CD4-positive, alpha-beta T cell treated with Interleukin-17A for 1 hour (primary cell): Measurements from ENCODE around the gene SMARCC1.

ENCODE experiments used
- DNase-seq: peaks from one replicate; pipeline ENCODE4 v3.0.0-alpha.2; 2020

SMARCC1 gene

DNA sequence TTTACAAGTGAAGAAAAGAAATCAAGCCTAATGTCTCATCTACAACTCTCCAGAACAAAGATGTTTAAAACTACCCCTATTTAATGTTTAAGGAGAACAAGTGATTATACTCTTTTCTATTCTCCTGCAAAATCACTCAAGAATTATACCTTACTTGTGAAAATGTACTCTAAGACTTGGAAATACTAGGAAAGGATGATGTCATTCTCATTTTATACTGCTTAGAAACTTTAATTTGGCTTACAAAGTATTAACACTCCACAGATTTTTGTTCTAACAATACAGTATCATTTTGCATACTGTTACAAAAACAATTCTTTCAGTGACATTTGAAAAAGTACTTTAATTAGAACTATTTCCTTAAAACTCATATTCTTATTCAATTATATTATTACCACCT lies 89.5 kb downstream of the SMARCC1 start:
- no peak for DNase-seq

DNA sequence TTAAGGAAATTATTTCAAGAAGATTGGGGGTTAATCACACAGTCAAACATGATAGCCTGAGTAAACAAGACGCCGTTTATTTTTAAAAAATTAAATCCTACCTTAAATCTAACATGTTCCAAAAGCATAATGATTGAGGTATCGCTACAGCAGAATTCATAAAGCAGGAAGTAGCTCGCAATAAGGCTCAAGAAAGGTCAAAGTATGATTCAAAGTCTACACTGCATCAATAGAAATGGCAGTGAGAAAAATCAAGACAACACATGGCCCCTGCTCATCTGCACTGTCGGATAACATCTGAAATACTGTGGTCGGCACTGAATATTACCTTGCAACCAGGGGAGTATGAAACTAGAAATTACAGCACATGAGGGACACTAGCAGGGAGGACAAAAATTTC lies 93.2 kb downstream of the SMARCC1 start:
- no peak for DNase-seq

DNA sequence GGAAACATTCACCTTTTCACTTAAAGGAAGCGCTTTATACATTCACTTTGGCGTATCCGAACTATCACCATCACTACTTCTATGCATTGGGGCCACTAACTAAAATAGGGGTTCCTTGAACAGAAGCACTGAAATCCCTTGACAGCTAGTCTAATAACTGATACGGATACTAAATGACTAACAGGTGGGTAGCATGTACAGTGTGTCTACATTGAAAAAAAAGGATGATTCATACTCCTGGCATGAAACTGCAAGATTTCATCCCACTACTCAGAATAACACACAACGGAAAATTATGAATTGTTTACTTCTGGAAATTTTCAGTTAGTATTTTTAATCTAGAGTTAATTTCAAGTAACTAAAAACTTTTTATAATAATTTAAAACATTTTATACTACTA lies 96.7 kb downstream of the SMARCC1 start:
- DNase-seq, result no peak

DNA sequence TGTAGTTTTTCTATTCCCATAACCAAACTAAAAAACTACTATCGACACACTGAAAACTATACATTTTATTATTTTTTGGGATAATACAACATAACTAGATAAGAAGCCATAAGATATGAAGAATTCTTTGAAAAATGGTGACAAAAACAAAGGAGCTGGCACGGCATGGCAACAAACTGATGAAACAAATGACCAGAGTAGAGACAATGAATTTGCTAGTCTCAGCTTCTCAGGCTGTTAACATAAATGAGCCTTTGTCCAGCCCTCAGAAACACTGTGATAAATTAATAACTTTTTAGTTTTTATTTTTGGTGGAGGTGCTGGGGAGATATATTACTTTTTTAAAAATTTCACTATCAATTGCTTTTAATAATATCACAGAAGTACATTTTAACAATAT lies 100.7 kb downstream of the SMARCC1 start:
- no peak for DNase-seq

DNA sequence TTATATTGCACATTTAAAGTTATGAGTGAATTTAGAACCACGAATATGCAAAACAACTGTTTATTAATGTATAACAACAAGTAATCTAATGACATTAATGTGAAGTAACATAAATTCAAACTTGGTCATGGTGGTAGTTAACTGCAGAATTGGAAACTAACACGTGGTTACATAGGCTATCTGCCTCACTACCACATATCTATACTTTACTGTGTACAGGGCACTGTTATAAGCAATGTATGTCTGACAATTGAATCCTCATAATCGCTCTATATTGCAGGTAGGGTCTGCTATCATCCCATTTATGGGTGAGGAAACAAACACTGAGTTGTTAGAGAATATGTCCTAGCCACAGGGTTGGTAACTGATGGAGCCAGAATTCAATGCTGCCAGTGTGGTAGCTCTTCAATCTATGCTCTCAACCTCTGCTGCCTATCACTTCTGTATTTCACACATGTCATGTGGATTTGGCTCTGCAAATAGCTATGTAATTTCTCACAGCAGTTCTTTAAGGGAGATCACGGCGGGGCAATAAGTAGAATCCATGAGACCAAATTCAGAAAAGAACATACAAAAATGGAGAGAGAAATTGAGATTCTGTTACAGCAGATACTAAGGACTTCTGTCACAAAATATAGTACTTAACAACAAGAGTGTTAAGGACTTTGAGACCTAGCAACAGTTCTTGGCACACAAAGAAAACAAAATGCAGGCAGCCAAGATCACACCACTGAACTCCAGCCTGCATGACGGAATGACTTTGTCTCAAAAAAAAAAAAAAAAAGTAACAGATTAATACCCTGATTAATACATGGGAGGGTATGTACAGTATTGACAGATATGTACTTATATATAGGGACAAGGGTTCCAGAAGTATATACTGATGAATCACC lies 103.0 kb downstream of the SMARCC1 start:
- DNase-seq, result no peak

DNA sequence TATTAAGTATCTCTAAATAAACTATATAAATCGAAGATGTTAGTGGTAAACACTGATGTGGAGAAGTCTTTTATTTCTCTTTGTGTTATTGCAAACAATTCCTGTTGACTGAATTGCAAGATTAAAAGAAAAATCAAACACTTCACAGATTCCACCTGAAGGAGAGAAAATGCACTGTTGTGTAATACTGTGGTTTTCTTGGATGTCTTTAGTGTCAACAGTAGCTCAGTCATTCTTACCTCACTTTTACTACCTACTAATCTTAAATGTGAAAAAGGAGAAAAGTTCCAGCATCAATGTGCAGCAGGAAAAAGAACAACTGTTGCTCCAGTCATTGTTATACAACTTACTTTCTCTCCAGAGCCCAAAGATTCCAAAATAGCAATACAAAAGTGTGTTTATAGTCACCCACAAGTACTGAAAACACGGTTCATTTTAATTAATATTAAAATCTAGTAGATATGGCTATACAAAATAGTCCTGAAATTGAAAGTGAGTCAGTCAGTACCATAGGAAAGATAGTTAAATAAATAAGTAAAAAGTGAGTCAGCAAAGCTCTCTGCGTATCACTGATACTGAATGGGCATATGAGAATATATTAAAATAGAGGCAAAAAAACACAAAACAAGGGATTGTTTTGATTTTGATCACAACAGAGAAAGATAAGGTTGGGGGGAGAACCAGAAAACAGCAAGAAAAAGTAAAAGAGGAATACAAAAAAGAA lies 112.5 kb downstream of the SMARCC1 start:
- no peak for DNase-seq

DNA sequence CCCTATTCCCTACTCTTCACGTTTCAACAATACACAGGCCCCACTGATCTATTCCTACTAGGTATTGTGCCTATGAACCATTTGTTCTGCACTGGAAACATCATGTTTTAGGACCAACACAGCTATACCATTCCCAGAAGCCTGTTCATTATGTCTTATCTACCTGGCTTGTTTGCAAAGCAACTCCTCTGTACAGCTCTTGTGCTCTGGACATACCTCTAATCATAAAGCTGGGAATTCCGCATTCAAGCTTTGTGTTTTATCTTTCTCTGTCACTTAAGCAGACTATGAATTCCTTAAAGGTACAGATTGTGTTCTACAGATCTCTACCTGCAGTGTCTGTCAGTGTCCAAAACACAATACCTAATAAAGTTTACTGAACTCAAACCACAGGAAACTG lies 115.6 kb downstream of the SMARCC1 start:
- DNase-seq, result no peak

DNA sequence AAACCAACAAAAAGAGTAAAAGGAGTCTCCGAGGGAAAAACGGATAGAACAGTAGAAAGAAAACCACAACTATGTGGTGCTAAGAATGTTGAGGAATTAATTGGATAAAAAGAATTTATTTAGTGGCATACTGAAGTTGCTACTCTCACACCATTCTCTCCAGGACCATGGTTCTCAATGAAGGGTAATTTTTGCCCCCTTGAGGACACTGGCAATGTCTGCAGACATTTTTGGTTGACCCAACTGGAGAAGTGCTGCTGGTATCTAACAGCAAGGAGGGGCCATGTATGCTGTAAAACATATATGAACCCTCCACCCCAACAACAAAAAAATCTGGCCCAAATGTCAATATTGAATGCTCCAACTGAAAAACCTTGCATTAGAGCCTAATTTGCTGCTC lies 117.2 kb downstream of the SMARCC1 start:
- DNase-seq, result no peak

DNA sequence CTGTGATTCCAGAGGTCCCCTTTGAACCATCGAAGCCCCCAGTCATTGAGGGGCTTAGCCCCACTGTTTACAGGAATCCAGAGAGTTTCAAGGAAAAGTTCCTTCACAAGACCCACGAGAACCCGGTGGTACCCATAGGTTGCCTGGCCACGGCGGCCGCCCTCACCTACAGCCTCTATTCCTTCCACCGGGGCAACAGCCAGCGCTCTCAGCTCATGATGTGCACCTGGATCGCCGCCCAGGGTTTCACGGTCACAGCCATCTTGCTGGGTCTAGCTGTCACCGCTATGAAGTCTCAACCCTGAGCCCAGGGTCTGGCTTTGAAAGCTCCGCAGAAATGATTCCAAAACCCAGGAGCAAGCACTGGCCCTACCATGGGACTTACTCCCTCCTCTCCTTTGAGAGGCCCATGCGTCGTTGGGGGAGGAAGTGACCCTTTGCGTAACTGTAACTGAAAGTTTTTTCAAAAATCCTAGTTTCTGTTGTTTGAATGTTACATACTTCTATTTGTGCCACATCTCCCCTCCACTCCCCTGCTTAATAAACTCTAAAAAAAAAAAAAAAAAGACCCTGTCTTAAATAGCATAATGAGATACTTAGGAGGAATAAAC lies 118.0 kb downstream of the SMARCC1 start:
- no peak for DNase-seq

DNA sequence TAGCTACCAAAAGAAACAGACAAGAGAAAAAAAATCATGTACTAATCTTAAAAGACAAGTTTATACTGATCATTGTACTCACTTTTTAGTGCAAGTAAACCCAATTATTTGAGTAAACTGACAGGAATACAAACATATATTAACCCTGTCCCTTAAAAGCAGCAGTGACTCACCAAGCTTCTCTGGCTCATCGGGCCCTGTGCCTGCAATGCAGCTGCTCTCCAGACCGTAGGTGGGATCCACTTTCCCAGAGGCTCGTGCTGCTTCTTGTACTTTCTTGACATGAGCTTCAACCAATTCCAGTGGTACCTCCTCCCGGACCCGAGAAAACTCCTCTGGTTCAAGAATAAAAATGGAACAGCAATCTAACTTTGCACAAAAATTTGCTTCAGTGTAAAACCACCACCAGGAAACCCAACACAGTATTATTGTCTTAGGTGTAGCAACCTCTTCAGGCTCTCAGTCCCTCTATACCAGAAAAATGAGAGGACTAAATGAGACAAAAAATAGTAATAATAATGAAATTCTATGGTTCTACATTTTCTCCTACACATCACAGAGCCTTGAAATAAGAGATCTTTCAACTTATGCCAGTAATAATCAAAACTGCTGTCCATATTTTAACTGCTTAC lies 120.5 kb downstream of the SMARCC1 start:
- DNase-seq, result no peak

DNA sequence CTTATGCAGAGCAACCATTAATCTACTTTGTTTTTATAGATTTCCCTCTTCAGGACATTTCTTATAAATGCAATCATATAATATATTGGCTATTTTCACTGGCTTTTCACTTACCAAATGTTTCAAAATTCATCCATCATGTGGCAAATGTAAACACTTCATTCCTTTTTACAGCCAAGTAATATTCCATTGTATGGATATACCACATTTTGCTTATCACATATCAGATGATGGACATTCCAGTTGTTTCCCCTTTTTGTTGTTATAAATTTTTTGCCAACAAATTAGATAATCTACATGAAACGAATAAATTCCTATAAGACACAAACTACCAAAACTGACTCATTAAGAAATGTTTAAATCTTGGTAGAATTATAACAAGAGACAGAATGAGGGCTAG lies 123.2 kb downstream of the SMARCC1 start:
- DNase-seq, result no peak

DNA sequence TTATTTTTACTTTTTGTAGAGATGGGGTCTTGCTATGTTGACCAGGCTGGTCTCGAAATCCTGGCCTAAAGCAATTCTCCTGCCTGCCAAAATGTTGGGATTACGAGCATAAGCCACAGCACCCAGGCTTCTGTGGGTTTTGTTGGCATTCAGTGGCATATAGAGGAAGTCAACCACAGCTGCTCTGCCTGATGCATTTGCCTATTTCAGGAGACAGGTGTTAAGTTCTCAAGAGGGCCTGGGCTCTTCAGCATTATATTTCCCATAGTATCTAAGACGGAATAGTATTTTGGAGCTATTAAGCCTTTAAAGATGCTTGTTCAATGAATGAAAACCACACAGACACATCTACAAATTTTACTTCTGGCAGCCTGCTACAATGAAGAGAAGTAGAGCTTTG lies 129.6 kb downstream of the SMARCC1 start:
- DNase-seq, result no peak

DNA sequence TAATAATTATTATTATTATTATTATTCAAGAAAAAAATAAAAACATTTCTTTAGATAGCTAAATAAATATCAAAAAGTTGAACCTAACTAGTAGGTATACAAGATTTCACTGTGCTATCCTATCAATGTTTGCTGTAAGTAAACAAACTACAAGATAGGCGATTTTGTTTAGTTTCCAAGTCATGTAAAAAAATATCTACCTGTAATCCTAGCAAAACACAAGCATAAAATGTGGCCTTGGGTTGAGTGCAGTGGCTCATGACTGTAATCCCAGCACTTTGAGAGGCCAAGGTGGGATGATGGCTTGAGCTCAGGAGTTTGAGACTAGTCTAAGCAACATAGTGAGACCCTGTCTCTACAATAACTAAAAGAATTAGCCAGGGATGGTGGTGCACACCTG lies 131.4 kb downstream of the SMARCC1 start:
- no peak for DNase-seq

DNA sequence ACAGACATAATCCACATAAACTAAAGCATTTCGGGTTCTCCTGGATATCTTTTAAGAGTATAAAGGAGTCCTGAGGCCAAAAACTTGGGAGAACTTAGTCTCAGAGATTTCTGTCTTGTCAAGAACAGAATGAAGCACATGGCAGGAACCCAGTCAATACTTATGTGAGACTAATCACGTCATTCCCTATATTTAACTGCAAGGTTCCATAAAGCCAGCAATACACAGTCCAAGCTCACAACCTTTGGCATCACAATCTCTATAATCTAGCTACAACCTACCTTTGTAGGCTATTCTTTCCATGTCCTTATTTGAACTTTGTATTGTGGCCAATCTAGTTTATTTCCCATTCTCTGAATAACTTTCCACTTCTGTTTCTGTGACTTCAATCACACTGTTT lies 134.1 kb downstream of the SMARCC1 start:
- no peak for DNase-seq

DNA sequence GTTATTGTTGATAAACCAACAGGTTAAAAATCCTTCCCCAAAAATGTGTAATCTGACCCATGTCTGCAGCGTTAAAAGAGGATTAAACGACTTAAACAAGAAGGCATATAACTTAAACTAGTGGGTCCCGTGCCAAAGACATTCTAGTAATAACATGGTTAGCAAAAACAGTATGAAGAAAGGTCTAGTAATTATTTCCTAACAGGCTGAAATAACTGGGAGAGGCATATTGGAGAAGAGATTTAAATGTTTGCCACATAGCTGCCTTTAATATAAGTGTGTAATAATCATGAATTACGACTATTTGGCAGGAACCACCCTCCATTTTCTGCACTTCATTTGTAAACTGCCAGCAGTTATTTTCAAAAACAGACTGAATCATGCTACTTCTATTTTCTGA lies 135.3 kb downstream of the SMARCC1 start:
- DNase-seq, result no peak

DNA sequence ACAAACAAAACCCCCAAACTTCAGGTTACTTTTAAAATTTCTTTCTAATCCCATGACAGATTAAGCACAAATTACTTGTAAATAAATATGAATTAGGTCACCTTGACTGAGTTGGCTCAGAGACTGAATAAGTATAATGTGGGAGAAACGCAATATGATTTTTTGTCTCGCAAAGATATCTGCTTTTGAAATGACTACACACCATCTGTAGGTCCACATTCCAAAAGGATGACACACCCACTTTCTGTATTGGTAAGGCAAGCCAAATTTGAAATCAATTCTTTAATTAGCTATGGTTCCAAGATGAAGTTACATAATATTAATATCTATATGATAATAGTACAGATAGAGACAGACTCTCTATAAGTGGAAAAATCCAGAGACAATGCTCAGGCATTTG lies 136.1 kb downstream of the SMARCC1 start:
- DNase-seq, result no peak

DNA sequence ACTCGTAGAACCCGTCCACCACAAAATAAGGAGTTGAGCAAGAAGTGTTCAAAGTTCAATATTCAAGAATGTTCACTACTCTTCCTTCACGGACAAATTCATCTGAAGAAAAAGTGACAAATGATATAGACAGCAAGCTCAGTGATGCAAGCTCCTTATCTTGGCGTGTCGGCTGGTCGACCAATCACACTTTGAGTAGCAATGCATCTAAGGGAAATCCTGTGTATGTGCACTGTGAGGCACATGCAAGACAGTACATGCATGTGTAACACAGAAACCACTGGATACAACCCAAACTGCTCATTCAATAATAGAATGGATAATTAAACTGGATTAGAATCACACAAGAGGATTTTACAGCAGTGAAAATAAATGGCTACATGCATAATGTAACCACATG lies 138.6 kb downstream of the SMARCC1 start:
- no peak for DNase-seq

DNA sequence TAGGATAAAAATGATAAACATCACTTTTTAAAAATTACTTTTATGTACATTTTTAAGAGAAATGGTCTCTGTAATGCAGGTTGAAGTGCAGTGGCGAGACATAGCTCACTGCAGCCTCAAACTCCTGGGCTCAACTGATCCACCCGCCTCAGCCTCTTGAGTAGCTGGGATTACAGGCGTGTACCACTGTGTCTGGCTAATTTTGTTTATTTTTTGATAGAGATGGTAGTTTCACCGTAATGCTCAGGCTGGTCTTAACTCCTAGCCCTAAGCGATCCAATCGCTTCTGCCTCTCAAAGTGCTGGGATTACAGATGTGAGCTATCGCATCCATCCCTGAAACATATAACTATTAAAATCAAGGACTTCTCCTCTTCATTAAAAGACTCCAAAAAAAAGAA lies 140.0 kb downstream of the SMARCC1 start:
- no peak for DNase-seq

DNA sequence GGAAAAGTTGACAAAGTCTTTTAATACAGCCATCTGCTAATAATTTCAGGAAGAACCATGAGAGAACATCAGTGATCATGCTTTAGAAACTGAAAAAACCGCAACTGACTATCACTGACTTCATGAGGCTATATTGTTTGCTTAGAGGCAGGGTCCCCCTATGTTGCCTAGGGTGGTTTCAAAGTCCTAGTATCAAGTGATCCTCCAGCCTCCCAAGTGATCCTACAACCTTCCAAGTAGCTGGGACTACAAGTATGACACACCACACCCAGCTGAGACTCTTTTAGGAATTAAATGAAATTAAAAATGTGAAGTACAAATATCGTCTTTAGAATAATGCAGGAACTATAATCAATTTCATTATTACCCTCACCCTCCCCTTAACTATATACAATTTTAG lies 144.8 kb downstream of the SMARCC1 start:
- no peak for DNase-seq

DNA sequence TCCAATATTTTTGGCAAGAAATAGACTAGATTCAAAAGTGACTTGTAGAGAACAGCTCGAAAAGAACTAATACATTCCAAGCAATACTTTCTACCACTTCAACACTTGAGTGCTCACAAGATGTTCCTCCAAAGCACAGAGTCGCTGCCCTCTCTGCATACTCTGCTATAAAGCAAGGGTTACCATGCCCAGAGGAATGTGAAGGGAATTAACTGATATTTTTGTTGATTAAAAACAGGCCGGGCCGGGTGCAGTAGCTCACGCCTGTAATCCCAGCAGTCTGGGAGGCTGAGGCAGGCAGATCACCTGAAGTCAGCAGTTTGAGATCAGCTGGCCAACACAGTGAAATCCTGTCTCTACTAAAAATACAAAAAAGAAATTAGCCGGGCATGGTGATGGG lies 145.5 kb downstream of the SMARCC1 start:
- DNase-seq, result no peak

DNA sequence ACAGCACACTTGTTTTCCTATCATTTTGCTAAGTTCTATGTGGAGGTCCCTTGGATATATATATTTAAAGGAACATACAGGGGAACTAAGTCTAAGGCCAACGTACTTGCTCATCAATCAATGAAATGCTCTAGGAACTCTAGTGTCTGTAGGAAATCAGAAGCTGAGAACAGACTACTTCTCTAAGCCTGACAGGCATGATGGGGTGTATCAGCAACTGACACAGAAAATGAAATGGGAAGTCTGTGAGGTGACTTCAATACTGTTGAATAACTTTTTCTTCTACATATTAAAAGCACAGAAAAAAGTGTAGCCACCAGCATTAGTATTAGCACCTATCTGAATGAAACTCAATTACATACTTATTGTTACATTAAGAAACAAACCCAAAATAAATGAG lies 146.2 kb downstream of the SMARCC1 start:
- no peak for DNase-seq

DNA sequence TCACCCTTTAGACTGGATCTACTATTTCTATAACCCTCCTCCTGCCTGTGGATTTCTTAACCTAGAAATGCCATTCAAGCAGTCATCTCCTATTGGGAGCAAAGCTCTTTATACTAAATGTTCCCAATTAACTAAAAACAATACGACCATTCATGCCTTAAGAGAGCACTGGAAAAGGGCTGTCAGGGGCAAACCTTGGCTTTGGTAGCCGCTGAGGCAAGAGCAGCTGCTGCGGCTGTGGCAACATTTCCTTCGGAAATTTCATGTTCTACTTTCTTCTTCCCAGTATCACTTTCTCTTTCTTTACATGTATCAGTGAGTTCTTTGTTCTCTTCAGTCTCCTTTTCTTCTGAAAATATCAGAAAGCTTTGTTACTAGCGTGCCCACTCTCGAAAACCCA lies 146.7 kb downstream of the SMARCC1 start:
- DNase-seq, result no peak

DNA sequence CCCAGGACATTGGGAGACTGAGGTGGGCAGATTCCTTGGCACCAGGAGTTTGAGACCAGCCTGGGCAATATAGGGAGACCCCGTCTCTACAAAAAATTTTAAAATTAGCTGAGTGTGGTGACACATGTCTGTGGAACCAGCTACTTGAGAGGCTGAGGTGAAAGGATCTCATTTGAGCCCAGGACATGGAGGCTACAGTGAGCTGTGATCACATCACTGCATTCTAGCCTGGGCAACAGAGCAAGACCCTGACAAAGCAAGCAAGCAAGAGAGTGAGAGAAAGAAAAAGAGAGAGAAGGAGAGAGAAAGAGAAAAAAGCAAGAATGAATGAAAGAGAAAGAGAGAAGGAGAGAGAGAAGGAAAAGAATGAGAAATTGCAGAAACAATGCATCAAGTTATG lies 150.9 kb downstream of the SMARCC1 start:
- no peak for DNase-seq

DNA sequence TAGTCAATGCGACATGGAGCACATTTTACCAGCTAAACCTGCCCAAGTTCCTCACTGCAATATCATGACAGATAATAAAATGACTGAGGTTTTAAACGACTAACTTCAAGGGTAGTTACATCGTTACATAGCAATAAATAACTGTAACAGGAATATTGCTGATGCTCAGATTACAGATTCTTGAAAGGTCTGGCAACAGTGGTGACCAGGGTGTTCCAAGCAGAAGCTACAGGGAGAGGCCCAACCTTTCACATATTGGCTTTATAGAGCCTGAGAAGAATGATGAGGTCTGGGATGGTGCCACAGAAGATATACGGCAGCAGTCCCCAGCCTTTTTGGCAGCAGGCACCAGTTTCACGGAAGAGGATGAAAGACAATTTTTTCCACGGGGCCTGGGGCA lies 151.9 kb downstream of the SMARCC1 start:
- DNase-seq, result no peak
